HG03097 (cell line): ENCODE measurements around the gene SMU1.
"Not testable (repeated sequence)": the region's sequence is repeated elsewhere in the genome, so short reads cannot be mapped to it uniquely, and the experiment has no call there.

Source experiments
- ATAC-seq: cut with Tn5 transposase; IDR thresholded peaks from one replicate; pipeline ENCODE4 v1.9.1; 2021; ENCODE audit not compliant: unreplicated experiment, low FRiP score

SMU1 gene

DNA sequence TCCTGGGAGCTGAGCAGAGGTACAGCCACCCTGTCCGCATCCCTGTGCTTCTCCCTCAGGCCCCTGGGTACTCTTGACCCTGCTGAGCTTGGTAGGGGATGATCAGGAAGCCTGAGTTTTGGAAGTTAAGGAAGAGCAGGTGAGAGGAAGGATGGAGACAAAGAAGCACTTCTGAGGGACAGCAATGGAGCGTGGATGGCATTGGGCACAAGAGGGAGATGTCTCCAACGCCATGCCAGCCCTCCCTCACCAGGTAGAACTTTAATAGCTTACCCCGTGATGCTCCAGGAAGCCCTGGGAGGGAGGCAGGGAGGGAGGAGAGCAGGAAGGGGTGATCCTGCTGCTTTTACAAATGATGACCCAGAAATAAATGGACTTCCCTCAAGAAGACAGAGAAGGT, 29.9 kb upstream of the SMU1 start:
- no peak for ATAC-seq

DNA sequence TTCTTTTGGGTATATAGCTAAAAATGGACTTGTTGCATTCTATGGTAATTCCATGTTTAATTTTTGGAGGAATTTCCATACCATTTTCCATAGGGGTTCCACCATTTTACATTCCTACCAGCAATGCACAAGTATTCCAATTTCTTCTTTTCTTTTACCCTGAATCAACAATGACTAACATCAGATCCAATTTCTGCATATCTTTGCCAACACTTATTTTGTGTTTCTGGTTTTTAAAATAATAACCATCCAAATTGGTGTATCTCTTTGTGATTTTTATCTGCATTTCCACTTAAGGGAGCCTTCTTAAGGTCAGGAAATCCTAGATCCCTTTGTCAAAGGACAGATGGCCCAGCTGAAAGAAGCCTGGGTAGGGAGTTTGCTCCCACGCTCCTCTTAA, 29.5 kb upstream of the SMU1 start:
- ATAC-seq = no peak

DNA sequence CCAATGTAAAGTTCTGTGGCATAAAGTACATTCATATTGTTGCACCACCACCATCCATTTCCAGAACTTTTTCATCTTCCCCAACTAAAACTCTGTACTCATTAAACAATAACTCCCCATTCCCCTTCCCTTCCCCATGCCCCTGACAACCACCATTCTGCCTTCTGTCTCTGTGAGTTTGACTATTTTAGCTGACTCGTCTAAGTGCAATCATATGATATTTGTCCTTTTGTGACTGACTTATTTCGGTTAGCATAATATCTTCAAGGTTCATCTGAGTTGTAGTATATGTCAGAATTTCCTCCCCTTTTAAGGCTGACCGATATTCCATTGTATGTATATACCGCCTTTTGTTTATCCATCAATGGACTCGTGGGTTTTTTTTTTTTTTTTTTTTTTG, 29.0 kb upstream of the SMU1 start:
- no peak for ATAC-seq

DNA sequence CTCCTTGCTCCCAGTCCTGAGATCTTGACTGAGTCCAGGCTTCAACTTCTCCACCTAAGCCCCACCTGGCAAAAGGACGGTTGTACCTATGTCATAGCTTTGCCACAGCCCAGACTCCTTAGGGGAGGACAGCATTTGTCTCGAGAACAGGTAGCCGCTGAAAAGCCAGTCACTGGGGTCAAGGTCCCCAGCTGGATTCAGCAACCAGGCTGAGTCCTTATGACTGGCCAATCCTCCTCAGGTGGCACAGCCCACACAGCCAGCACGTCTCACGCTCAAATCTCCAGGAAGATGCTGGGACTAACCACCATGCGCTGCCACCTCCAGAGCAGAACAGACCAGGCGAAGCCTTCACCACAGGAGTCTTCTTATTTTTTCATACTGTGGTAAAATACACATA, 27.9 kb upstream of the SMU1 start:
- no peak for ATAC-seq

DNA sequence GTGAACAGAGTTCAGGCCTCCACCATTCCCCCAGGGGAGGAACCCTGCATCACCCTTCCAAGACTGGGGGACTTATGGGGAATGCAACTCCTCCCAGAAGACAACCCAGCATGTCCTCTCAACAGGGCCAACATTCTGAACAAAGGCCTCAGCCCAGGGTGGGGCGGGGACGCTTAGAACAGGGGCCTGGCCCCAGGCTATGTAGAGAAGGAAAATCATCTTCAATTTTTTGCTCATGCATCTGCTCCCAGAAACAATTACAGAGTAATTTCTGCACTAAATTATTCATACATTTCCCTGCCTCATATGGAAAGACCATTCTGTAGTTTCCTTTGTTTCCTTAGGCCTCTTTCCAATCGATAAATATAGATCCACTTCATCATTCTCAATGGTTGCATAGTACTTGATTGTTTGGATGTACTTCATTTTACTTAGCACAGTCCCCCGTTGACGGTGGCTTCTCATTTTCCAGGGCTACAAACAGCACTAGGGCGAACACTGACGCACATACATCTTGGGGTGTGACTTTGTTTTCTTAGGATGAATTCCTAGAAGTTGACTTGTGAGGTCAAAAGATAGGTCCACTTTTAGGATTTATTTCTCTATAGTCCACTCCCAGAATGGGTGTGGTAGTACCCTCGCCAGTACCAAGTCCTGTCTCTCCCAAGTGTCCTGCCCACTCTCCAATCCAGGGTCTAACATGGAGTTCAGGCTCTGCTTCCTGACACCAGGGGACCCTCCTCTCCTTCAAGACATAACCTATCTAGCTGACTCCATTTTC, 27.2 kb upstream of the SMU1 start:
- no peak for ATAC-seq

DNA sequence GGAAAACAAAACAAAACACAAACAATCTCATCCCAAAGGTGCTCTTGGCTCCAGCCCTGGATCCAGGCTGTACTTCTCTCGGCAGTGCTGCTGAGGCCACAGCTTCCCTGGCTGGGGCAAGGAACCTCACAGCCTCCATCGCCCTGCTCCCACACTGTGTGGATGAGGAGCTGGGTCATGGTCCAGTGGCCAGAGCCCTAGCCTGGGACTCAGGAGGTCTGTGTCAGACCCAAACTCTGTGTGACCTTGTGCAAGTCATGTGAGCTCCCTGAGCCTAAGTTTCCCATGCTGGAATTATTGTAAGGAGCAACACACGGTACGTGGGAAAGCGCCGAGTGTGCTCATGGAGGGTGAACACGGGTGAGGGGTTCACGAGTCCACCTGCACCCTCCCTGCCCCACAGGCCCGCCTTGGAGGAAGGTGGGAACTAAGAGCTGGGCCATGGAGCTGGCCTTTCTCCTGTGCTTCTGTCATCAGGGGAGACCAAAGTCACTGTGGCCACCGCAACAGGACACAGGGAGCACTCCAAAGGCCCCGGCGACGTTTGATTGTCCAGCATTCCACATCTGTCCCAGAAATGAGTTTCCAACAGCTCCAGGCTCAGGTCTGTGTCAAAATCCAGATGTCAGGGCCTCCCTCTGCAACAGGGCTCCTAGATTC, 26.2 kb upstream of the SMU1 start:
- ATAC-seq = no peak

DNA sequence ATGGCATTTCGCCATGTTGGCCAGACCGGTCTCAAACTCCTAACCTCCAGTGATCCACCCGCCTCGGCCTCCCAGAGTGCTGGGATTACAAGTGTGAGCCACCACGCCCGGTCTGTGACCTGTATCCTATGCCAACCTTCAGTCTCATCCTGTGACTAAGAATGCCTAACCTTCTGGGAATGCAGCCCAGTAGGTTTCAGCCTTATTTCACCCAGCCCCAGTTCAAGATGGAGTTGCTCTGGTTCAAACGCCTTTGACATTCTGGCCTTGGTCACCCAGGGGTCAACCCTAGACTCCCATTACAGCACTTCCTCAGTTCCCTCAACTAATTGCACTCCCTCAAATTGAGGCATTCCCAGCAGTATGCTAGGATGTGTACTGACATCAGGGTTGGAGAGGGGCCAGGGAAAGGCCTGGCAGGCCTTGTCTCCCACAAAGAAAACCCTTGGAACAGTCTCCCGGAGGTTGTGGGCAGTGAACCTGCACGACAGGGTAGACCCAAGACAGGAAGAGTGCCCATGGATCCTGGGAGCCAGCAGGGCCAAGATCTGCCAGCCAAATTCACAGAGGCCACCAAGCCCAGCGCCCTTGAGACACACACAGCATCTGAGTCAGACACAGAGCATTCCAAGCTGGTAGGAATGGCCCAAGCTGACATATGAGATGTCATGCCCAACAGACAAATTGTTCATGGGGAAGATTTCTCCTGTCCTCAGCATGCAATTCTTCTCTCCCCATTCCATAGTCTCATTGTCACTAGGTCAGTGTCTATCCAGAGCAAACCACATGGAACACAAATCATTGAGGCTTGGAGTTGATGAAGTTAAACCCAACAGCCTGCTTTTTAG, 24.9 kb upstream of the SMU1 start:
- no peak for ATAC-seq

DNA sequence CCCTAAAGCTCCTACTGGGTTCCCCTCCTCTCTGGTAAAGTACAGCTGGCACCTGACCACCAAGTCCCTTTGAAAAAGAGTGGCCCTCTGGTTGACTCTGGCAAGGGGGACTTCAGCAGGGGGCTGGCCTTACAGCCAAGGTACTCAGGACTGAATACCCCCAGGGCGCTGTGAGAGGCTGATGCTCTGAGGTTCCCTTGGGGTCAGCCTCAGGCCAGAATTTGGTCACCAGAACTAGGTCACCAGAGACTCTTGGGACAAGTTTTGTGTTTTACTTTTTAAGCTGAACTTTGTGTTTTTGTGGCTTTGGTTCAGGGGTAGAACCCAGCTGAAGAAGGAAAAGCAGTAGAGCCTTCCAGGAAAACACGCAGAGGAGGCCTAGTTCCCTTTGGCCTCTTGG, 23.3 kb upstream of the SMU1 start:
- ATAC-seq = no peak

DNA sequence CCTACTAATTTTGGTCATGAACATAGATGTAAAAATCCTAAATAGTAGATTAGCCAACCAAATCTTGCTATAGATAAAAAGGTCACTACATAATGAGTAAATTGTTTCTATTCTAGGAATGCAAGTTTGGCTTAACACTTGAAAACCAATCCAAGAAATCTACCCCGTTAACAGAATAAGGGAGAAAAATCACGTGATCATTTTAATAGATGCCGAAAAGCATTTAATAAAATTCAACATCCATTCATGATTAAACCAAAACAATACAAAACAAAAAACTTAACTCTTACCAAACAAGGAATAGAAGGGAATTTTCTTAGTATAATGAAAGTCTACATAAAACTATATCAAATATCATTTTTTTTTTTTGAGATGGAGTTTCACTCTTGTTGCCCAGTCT, 20.7 kb upstream of the SMU1 start:
- no peak for ATAC-seq

DNA sequence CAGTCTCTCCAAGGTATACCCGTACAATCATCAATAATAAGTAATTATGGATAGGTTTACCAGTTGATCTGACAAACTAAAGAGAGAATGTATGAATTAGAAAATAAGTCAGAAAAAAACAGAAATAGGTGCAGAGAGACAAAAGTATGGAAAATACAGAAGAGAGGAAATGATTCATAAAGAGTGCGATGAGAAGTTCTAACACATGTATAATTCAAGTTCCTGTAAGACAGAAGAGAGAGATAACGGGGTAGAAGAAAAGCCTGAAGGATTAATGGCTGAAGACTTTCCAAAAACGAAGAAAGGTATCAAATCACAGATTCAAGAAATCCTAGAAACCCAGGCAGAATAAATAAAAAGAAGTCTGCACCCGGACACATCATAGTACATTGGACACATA, 16.2 kb upstream of the SMU1 start:
- ATAC-seq = no peak

DNA sequence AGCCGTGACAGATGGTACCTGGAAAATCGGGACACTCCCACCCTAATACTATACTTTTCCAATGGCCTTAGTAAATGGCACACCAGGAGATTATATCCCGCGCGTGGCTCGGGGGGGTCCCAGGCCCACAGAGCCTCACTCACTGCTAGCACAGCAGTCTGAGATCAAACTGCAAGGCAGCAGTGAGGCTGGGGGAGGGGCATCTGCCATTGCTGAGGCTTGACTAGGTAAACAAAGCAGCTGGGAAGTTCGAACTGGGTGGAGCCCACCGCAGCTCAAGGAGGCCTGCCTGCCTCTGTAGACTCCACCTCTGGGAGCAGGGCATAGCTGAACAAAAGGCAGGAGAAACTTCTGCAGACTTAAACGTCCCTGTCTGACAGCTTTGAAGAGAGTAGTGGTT, 9.2 kb upstream of the SMU1 start:
- not testable (repeated sequence) for ATAC-seq

DNA sequence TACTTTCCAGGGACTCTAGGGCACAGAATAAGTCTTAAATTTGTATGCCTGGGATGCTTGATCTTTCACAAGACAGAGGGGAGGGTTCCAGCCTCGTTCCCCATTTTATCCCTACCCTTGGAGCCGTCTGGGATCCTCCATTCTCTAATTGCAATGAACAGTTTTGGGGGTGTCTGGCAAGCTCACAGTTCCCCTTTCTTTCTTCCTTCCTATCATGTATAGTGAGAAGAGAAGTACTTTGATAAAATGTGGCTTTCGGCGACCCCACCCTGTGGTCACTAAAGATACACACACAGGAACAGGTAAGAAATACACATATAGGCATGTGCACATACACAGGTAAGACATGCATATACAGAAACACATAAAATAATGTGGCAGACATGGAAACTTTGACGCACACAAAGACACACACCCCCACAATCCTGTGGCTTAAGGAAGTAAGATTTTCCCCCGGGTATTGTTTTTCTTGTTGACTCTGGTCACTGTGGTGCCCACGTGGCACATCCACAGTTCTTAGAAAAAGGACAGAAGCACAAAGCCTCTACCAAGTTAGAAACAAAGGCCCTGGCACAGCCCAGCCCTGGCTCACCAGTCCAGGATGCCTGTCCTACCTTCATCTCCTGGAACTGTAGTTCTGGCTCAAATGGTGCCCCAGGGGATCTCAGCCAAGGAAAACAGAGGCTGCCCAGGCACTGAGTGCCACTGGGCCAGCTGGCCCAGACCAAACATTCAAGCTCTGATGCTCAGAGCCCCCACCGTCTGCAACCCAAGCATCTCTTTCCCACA, 6.3 kb upstream of the SMU1 start:
- no peak for ATAC-seq

DNA sequence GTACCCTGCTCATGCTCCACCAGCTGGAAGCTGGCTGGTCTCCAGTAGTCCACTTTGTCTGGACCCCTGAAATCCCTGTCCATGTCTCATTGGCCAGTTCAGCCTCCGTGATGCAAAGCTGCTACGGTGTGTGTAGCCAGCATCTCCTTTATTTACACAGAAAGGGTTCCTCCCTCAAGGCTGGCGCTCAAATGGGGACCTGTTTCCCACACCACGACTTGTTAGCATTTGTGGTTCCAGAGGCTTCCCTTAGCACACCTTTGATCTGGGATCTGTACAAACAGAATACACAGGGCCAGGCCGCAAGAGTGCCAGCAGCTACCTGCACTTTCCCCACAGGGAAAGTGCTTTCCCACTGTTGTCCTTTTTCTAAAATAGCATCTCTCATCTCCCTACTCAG, 5.7 kb upstream of the SMU1 start:
- ATAC-seq = no peak

DNA sequence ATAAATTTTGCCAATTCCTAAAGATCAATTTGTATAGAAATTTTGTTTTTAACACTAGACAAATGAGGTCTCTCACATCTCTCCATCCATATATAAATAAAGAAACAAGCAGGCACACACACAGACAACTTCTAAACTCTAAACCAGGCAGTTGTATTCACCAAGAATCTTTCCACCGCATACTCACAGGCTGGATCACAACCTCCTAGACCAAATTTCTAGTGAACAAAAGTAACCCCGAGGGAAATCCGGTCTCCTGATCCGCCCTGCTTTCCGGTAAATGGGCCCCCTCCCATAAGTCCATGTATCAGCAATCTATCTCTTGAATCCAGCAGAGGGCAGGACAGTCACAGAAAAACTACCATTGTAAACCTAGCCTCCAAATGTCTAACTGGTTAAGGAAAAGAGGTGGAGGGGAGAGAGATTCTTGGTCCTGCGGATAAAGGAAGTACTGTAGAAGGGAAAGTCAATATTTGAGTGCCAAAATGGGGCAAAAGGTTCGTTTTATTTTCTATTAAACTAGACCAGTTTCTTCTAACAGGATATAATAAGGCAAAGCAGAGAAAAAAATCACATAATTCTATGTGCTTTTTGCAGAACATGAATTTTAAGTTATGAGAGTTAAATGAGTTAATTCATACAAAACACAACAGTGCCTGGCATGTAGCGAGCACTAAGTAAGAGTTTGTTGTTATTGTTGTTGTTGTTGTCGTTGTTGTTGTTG, 4.8 kb upstream of the SMU1 start:
- peak; percentile 39 for ATAC-seq

DNA sequence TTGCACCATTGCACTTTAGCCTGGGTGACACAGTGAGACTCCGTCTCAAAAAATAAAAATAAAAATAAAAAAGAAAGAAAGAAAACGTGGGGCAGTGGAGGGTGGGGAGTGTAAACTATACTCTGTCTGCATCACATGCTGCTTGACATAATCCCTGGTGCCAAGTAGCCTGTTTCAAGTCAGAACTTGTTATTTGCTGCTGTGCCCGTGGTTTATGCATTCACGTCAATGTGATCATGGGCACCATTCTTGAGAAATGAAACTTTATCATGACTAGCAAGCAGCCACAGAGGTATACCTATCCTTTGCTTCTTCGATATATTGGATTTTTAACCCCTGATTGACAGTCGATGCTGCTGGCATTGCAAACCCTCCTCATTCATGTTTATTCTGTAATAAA, 4.1 kb upstream of the SMU1 start:
- no peak for ATAC-seq

DNA sequence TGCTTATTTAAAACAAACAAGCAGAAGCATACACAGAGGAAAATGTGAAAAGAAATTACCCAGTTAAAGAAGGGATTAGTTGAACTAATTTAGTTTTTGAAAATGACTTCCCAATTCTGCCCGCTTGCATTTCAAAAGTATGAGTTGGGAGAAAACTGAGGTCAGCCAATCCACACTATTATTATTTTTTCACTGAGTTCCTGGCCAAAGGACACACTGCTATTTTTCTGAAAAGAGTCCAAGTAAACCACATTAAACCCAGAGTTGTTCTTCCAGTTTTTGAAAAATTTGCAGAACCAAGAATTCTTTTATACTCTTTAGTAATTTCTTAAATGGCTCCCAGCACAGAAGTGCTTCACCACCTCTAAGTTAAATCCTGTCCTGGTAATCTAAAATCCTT, 7.5 kb downstream of the SMU1 start:
- no peak for ATAC-seq

DNA sequence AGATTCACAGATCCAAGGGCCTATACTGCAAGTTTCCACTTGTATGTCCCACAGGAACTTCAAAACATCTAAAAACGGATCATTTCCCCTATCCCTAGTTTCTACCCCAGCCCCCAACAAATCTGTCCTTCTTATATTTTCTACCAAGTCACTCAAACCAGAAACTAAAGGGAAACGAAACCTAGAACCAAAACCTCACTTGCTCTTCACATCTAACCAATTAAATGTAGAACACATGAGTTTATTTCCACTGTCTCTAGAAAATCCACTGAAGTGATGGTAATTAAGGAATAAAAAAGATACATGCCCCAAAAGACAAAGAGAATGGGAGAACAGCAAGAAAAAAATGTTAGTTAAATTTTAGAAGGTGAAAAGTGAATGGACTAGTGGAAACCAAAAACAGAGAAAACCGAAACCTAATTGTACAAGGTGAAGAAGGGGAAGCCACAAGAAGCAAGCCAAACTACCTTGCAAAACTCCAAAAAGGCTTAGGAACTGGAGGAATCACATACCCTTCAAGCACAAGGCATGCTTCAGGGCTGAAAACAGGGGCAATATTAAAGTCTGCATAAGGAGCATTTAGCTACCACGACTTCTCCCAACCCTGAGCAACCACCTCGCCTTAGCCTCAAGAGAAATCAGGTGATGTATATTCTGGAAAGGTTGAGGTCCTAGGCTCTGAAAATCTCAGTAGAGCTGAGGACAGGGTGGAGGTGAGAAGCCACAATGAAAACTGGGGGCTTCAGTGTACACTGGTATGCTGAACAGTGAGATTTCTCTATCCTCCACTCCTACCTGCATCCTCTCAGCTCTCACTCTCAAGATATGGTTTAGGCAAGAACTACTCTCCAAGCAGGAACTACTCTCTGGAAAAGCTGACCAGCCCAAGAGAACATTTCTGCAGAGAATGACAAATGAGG, 11.1 kb downstream of the SMU1 start:
- no peak for ATAC-seq

DNA sequence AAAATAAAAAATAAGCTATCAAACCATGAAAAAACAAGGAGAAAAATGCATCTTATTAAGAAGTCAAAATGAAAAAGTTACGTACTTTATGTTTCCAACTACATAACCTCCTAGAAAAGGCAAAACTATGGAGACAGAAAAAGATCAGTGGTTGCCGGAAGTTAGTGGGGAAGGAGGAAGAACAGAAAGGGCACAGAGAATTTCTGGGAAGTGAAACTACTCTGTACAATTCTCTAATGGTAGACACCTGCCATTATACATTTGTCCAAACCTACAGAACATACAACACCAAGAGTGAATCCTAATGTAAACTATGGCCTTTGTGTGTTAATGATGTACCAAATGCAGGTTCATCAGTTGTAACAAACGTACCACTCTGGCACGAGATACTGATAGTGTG, 25.3 kb downstream of the SMU1 start:
- no peak for ATAC-seq

DNA sequence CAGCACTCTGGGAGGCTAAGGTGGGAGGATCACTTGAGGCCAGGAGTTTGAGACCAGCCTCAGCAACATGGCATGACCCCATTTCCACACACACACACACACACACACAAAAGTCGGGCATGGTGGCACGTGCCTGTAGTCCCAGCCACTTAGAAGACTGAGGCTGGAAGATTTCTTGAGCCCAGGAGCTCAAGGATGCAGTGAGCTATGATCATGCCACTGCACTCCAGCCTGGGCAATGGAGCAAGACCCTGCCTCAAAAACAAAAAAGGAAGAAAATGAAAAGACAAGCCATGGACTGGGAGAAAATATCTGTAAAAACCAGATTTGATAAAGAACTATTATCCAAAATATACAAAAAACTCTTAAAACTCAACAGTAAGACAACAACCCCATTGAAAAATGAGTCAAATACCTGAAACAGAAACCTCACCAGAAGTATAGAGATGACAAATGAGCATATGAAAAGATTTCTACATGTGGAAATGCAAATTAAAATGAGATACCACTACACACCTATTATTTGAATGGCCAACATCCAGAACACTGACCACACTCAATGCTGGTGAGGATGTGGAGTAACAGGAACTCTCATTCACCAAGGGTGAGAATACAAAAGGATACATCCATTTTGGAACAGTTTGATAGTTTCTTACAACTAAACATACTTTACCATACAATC, 26.7 kb downstream of the SMU1 start:
- peak; percentile 64 for ATAC-seq
